Measurements from ENCODE around the gene TRERF1. TPM values are rescaled to one million over a fixed set of nuclear protein-coding genes. Genes with fewer than 3 reads are reported as not detected.

The TRERF1 gene
- polyA plus RNA-seq, 1 donor (not counting 4 experiments of a cell fraction or from before 2014, with no cell fraction given) = 4.8 TPM

- Histone ChIP-seq H3K4me1 (ENCODE audit: control insufficient read depth, extremely low read depth, insufficient read depth, low read length) (peaks cover 58% of the 10 kb centered on the region), H3K9me3 (ENCODE audit: control insufficient read depth, low read depth, low read length) (no peaks in the 10 kb centered on the region), H3K4me3 (ENCODE audit: control insufficient read depth in 2 of 3, extremely low read depth in 1 of 3, insufficient read depth in 2 of 3, low read depth in 1 of 3, low read length in 3 of 3) (no peak overlapping the region), H3K4me2 (ENCODE audit: control insufficient read depth, extremely low read depth, insufficient read depth, low read depth, low read length) (peak overlapping the region; percentile 74), H3K27me3 (ENCODE audit: control insufficient read depth, extremely low read depth, insufficient read depth, low read length) (no peaks in the 10 kb centered on the region), H4K20me1 (ENCODE audit: control insufficient read depth, extremely low read depth, insufficient read depth, low read length) (no peaks in the 10 kb centered on the region), H3K9me1 (ENCODE audit: control insufficient read depth, extremely low read depth, insufficient read depth, low read length) (no peaks in the 10 kb centered on the region), H3K9ac (ENCODE audit: control insufficient read depth, extremely low read depth, insufficient read depth, low read length) (peak overlapping the region; percentile 74), H2AFZ (ENCODE audit: control insufficient read depth, low read length) (no peak overlapping the region), H3K36me3 (ENCODE audit: control insufficient read depth in 2 of 2, extremely low read depth in 1 of 2, insufficient read depth in 2 of 2, low read length in 2 of 2) (peaks cover 5 to 11% of the 10 kb centered on the region in 2 experiments), H3K79me2 (ENCODE audit: control insufficient read depth, insufficient read depth, low read length) (no peaks in the 10 kb centered on the region), H3K27ac (ENCODE audit: control insufficient read depth, insufficient read depth, low read length) (peak overlapping the region; percentile 95)
- no peak for FAIRE-seq
- dilution Hi-C loops (cut with MboI; ENCODE audit: extremely low pct_ligation_motif_present, low sequenced_read_pairs) = no loop called here
- TF ChIP-seq CTCF (optimal IDR thresholded peaks at IDR 0.05 in 1 of 3, IDR thresholded peaks at IDR 0.05 in 1 of 3, conservative IDR thresholded peaks at IDR 0.05 in 1 of 3; ENCODE audit: extremely low read depth in 1 of 3, insufficient read depth in 2 of 3, low read length in 3 of 3) = no peak
- no peak for TF ChIP-seq EZH2 (IDR thresholded peaks at IDR 0.05; ENCODE audit: low read length)
- DNase-seq (ENCODE audit: low read depth, low spot score) = no peak
These were observed 225.5 kb downstream of the TRERF1 start for GRCh38 chr6:42226161-42226611.

- Histone ChIP-seq H3K9me3 (ENCODE audit: control insufficient read depth, low read depth, low read length) (no peaks in the 10 kb centered on the region), H3K4me2 (ENCODE audit: control insufficient read depth, extremely low read depth, insufficient read depth, low read depth, low read length) (peak overlapping the region; percentile 74), H3K4me3 (ENCODE audit: control insufficient read depth in 2 of 3, extremely low read depth in 1 of 3, insufficient read depth in 2 of 3, low read depth in 1 of 3, low read length in 3 of 3) (no peak overlapping the region), H3K4me1 (ENCODE audit: control insufficient read depth, extremely low read depth, insufficient read depth, low read length) (peaks cover 62% of the 10 kb centered on the region), H3K79me2 (ENCODE audit: control insufficient read depth, insufficient read depth, low read length) (no peaks in the 10 kb centered on the region), H3K9me1 (ENCODE audit: control insufficient read depth, extremely low read depth, insufficient read depth, low read length) (no peaks in the 10 kb centered on the region), H3K9ac (ENCODE audit: control insufficient read depth, extremely low read depth, insufficient read depth, low read length) (peak overlapping the region; percentile 74), H3K27me3 (ENCODE audit: control insufficient read depth, extremely low read depth, insufficient read depth, low read length) (no peaks in the 10 kb centered on the region), H4K20me1 (ENCODE audit: control insufficient read depth, extremely low read depth, insufficient read depth, low read length) (no peaks in the 10 kb centered on the region), H3K27ac (ENCODE audit: control insufficient read depth, insufficient read depth, low read length) (peak overlapping the region; percentile 95), H2AFZ (ENCODE audit: control insufficient read depth, low read length) (no peak overlapping the region), H3K36me3 (ENCODE audit: control insufficient read depth in 2 of 2, extremely low read depth in 1 of 2, insufficient read depth in 2 of 2, low read length in 2 of 2) (peaks cover 3 to 11% of the 10 kb centered on the region in 2 experiments)
- TF ChIP-seq CTCF (optimal IDR thresholded peaks at IDR 0.05 in 1 of 3, IDR thresholded peaks at IDR 0.05 in 1 of 3, conservative IDR thresholded peaks at IDR 0.05 in 1 of 3; ENCODE audit: extremely low read depth in 1 of 3, insufficient read depth in 2 of 3, low read length in 3 of 3) (no peak), EZH2 (IDR thresholded peaks at IDR 0.05; ENCODE audit: low read length) (no peak)
- dilution Hi-C loops (cut with MboI; ENCODE audit: extremely low pct_ligation_motif_present, low sequenced_read_pairs) = no loop called here
- DNase-seq (ENCODE audit: low read depth, low spot score) (no peak), FAIRE-seq (no peak)
These were observed 226.3 kb downstream of the TRERF1 start for GRCh38 chr6:42225419-42225818.

Measured in keratinocyte (primary cell).